NCI-H1436 treated with DMSO at 0.1 percent for 48 hours (cell line): ENCODE data around the gene KRT78.
"Not testable (repeated sequence)": the region's sequence is repeated elsewhere in the genome, so short reads cannot be mapped to it uniquely, and the experiment has no call there.

ENCODE experiments used
- DNase-seq: peaks from one replicate; lab custom pipeline; 2025; lab: John Stamatoyannopoulos, UW

The KRT78 gene

DNA sequence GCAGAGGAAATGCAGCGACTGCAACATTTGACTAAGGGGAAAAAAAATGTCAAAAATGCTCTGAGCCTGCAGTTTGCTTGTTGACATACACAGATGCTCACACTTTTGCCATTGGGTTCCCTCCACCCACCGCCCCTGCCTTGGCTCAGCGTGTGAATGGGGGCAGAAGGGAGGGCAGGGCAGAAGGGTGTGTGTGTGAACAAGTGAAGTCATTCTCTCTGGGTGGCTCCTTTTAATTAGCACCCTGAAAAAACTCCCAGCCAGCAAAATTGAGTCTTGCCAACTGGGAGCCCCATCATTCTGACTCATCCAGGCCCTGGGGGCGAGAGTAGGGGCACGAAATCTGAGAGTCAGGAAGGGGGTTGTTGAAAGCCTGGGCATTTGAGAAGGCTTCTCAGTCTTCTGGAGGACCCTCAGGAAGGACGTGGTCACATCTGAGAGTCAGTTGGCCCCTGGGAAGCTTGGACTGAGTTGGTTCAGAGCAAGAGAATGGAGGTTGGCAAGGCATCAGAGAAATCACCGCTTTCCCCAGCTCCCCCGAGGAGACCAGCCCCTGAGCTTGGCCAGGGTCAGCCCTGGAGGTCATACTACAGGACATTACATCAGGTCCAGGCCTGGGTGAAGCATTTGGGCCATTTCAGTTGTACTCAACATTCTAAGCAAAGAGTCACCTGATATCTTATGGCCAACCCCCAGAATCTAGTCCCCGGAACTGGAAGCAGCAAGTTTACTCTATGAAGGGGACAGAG is 22.7 kb upstream of the KRT78 start:
- DNase-seq, result no peak

GRCh38 chr12:52870361-52871290 is 21.8 kb upstream of the KRT78 start:
- no peak for DNase-seq

DNA sequence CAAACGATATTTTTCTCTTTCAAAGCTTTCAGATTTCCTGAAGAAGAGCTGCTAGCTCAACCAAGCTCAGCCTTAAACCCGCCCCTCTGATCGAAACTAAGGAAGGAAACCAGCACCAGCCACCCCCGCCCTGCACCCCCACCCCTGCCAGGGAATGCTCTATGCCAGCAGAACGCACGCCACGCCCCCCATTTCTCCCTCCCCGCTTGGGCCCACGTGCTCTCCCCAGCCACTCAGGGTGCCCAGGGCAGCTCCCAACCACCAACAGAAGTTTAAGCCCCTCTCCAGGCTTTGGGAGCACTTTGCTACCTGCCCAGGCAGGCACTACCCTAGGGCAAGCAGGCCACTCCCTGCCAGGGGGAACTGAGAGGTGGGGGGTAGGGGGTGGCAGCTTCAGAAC is 18.8 kb upstream of the KRT78 start:
- no peak for DNase-seq

GRCh38 chr12:52867152-52867551 is 18.4 kb upstream of the KRT78 start:
- DNase-seq, result no peak

DNA sequence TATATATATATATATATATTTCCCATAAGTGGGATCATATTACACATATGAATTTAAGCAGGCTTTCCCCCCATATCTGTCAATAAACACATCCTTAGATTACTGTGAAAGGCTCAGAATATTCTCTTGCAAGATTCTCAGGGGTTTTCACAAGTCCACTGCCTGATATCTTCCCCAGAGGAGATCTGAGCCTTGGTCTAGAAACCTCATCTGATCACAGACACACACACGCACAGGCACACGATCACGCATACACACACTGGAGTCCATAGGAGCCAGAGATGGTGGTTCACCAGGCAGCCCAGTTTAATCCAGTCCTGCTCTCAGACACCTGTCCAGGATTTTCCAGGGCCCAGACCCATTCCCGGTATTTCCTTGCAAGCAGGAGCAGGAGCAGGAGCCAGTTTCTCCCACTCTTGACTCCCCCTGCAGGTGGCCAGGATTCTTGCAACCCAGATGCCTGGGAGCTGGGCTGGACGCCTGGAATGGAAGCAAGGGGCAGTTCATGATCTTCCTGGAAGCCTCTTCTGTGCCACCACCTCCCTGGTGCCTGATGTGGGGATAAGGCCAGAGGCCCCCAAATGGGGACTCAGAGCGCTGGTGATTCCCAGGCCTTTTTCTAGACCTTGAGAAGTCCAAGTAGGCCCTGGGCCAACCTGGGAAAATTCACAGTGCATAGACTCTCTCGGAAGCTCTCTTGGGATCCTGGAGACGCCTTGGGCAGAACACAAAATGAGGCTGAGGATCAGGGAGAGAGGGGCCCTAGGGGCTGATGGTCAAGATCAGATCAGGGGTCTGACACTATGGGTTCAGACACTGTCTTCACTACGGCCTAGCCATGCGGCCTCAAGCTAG is 16.5 kb upstream of the KRT78 start:
- DNase-seq, result no peak

- no peak for DNase-seq
Measured at GRCh38 chr12:52862023-52862422, 13.2 kb upstream of the KRT78 start.

GRCh38 chr12:52861511-52861910 is 12.7 kb upstream of the KRT78 start:
- DNase-seq, result no peak

GRCh38 chr12:52860102-52860823 is 11.5 kb upstream of the KRT78 start:
- no peak for DNase-seq

- DNase-seq, result no peak
Measured at GRCh38 chr12:52857500-52857899, 8.7 kb upstream of the KRT78 start.

DNA sequence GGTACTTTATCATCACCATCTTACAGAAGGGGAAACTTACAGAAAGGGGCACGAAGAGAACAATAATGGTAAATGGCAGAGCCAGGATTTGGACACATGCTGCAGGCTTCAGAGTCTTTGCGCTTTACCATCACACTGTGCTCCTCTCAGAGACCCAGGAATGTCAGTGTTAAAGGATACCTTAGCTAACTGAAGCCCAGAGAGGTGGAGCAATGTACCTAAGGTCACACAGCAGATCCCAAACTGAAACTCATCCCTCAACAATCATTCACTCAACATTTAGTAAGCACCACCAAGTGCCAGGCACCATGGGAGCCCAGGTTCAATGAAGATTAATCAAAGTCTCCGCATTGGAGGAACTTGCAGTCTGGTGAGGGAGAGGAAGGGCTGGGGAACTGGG is 8.0 kb upstream of the KRT78 start:
- DNase-seq, result no peak

GRCh38 chr12:52856077-52856476 is 7.3 kb upstream of the KRT78 start:
- not testable (repeated sequence) for DNase-seq

GRCh38 chr12:52851787-52852186 is 3.0 kb upstream of the KRT78 start:
- no peak for DNase-seq

GRCh38 chr12:52850681-52851080 is 1.9 kb upstream of the KRT78 start:
- DNase-seq, result no peak

DNA sequence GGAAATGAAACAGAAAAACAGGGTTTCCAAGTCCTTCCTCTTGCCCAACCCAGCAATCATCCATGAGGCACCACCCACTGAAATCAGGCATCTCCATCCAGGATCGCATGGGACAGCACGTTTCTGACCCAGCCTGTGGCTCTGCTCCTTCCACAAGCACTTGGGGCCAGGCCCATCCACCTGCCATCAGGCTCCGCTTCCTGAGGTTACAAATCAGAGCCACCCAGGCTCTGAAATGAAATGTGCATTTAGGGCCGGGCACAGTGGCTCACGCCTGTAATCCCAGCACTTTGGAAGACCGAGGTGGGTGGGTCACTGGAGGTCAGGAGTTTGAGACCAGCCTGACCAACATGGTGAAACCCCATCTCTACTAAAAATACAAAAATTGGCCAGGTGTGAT is 717 bp upstream of the KRT78 start:
- DNase-seq, result no peak

DNA sequence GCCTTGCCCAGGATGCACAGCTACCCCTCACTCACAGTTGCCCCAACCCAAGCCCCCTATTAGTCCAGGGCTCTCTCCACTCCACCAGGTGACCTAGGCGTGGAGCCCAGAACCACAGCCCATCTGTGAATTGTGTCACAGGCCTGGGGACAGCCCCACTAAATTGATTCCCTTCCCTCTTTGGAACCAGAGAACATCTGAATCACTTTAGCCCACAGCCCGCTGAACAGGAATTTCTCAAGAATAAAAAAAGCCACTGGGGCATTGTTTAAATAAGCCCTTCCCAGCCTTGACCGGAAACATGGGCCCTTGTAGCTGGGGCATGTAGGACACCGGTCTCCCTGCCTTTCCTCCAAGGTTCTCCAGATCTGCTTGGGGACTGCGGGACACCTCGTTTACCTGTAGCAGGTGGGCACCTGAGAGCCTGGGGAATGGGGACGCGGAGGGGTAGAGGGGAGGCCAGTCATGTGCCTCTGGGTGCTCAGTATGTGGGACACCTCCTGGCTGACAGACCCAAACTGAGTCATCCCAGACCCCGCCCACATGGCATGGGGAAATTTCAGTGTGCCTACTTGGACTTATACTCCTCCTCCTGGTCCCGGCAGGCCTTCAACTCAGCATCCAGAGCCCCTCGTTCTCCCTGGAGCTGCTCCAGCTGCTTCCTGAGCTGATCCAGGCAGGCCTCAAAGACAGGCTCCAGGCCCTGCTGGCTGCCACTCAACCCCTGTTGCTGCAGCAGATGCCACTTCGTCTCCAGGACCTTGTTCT is 1.3 kb downstream of the KRT78 start:
- DNase-seq, result no peak

DNA sequence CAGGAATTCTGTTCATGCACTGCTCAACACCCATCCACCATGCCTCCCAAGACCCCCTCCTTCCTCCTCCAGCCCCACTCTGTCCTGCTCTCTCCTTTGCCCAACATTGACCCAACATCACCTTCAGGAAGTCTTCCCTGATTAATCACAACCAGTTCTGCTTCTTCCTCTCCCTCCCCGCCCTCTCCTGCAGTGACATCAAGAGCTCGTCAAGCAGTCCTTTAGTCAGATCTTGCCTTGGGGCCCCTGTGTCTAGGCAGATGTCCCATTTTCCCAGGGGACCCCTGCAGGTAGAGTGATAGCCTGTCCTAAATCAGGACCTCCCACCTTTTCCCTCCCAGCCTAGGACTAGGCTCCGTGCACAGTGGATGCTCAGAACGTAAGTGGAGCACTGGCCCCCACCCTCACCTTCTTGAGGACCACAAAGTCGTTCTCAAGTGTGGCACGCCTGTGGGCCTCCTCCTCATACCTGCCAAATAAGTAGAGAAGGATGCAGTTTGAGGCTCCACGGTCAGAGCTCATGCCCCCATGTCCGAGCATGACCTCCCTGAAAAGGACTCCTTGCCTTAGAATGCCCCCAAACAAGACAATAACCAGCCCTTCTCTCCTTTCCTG is 2.3 kb downstream of the KRT78 start:
- DNase-seq, result no peak

GRCh38 chr12:52845946-52846345 is 2.8 kb downstream of the KRT78 start:
- DNase-seq, result no peak

DNA sequence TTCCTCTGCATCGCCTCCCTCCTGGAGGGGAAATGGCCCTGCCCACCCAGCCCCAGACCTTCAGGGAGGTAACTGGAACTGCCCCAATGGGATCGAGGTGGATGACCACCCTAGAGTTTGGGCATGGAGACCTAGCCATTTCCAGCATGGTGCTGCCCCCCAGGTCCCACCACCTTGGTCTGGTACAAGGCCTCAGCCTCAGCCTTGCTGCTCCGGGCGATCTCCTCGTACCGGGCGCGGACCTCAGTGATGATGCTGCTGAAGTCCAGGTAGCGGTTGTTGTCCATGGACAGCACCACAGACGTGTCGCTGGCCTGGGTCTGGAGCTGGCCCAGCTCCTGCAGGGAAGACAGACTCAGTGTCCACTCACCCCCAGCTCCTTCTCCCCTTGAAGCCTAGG is 4.4 kb downstream of the KRT78 start:
- no peak for DNase-seq

GRCh38 chr12:52839436-52840105 is 9.2 kb downstream of the KRT78 start:
- no peak for DNase-seq
